GM19099 (cell line): ENCODE data around the gene DUSP21.

Experiments used
- POLR2A ChIP-seq: IDR thresholded peaks from 3 replicates; pipeline ENCODE4 v1.6.1; 2011; ENCODE audit warnings: low read depth; ENCODE audit not compliant: insufficient read length; ENCODE audit errors: extremely low read depth

The DUSP21 gene

DNA sequence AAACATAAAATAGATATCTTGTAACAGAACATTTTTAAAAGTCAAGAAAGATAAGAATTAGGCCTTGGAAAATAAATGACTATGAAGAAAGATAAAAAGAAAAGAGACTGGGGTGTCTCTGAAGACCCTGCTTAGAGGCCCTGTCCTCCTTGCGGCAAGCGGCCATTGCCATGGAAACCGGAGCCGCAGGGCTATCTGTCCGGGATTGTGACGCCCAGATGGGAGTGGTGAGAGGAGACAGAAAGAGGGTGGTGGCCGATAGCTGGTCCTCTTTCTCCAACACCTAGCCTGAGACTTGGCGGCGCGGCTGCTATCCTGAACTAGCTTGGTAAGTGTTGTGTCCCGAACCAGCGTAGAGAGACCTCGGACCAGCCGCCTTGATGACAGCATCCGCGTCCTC is at the start of gene DUSP21:
TSS of gene DUSP21 (plus strand) at position 269 of the 400 bp plus-strand sequence. CDS start at position 381, 112 bp downstream.
- TF ChIP-seq POLR2A = no peak

- TF ChIP-seq POLR2A = no peak
Observed at GRCh38 chrX:44795945-44796450, 47.8 kb upstream of the DUSP21 start.

DNA sequence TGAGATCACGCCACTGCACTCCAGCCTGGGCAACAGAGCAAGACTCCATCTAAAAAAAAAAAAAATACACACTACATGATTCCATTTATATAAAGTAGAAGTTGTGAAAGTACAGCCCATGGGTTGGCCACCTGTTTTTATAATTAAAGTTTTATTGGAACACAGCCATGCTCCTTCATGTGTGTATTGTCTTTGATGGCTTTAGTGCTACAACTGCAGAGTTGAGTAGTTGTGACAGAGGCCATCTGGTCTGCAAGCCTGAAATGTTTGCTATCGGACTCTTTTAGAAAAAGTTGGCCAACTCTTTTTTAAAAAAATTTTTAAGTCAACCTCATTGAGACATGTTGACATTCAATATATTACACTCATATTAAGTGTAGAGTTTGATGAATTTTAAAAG is 41.2 kb upstream of the DUSP21 start:
- TF ChIP-seq POLR2A = no peak

- TF ChIP-seq POLR2A = no peak
Observed at GRCh38 chrX:44815681-44816080, 28.1 kb upstream of the DUSP21 start.

- TF ChIP-seq POLR2A = no peak
Observed at GRCh38 chrX:44816367-44816766, 27.5 kb upstream of the DUSP21 start.

DNA sequence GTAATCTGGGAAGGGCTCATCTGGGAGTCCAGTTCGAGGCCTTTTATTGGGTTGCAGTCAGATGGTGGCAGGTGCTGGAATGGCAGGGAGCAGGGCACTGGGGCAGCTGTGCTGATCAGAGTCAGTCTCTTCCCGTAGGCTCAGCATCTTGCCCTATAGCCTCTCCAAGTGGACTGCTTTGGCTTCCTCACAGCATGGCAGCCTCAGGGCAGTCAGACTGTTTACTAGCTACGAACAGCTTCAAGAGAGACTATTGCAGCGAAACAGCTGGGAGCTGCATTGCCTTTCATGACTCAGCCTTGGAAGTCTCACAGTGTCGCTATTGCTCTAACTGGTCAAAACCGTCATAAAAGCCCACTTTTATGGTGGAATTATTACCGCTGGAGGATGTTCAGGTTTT is 26.8 kb upstream of the DUSP21 start:
- no peak for TF ChIP-seq POLR2A

DNA sequence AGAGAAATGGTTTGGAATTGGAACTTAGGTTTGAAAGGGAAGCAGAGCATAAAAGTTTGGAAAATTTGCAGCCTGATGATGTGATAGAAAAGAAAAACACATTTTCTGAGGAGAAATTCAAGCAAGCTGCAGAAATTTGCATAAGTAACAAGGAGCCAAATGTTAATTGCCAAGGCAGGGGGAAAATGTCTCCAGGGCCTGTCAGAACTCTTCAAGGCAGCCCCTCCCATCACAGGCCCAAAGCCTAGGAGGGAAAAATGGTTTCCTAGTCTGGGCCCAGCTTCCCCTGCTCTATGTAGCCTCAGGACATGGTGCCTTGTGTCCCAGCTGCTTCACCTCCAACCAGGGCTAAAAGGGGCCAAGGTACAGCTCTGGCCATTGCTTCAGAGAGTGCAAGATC is 21.2 kb upstream of the DUSP21 start:
- no peak for TF ChIP-seq POLR2A

DNA sequence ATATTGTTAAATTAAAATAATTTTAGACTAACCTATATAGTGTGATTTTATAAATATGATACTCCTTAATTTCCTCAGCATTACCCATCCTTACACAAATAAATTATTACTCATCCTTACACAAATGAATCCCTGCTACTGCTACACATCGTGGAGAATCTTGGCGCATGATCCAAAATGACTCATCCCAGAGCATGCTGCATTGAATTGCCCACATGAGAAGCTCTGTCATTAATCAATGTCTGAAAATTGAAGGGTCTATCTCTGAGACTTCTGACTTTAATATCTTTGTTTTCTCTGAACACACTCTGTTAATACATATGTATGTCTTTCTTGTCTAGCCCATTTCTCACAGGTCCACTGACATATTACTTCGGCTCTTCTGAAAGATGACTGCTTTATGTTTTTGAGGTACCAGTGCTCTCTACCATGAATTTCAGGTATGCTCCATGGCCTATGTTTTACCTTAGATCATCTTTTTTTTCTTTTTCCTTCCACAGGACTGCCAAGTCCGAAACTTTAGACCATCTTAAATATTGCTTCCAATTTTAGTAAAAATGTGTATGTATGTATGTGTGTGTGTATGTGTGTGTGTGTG is 15.7 kb upstream of the DUSP21 start:
- TF ChIP-seq POLR2A = no peak

- TF ChIP-seq POLR2A = no peak
Observed at GRCh38 chrX:44829832-44830231, 14.0 kb upstream of the DUSP21 start.

GRCh38 chrX:44842550-44843317 is 1.1 kb upstream of the DUSP21 start:
- TF ChIP-seq POLR2A = no peak

GRCh38 chrX:44843318-44843702 is 511 bp upstream of the DUSP21 start:
- TF ChIP-seq POLR2A = no peak

DNA sequence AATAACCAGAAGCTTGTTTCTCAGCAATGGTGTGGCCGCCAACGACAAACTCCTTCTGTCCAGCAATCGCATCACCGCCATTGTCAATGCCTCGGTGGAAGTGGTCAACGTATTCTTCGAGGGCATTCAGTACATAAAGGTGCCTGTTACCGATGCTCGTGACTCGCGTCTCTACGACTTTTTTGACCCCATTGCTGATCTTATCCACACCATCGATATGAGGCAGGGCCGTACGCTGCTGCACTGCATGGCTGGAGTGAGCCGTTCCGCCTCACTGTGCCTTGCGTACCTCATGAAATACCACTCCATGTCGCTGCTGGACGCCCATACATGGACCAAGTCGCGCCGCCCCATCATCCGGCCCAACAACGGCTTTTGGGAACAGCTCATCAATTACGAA is 383 bp downstream of the DUSP21 start:
- no peak for TF ChIP-seq POLR2A

GRCh38 chrX:44871114-44871645 is 27.4 kb downstream of the DUSP21 start:
- no peak for TF ChIP-seq POLR2A

DNA sequence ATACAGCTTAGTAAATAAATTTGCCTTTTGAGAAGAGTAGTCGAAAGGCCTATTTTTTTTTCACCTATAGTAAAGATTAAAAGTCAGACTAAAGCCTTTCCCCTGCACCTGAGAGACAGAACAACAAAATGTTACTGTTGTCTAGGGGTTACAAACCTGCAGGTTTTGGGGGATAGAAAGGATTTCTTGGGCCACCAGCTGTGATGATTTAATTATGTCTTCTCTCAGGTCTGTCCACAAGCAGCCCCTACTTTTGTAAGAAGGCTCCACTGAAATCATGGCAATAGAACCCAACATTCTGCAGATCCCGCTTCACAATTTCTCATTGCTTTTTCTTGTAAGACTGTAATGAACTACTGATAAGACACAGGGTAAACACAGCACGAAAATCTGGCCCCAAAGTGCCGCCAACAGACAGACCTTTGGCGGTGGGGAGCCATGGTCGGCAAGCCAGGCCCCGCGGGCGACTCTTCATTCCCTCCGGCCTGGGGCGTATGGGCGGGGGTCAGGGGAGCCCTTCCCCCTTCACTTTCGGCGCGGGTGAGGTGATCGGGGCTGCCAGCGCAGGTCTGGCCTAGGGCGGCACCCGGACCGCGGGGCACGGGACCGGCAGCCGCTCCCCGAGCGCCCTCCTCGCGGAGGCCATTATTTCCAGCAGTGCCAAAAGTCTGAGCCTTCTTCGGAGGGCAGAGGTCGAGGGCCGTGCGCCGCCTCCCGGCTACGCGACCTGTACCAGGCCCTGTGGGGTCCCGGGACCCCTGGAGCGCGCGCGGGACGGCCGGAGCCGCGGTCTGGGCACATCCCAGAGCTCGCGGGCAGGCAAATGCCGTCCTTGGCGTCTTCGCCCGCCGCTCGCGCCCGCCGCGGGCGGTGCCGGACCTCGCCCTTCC is 28.4 kb downstream of the DUSP21 start:
- no peak for TF ChIP-seq POLR2A

GRCh38 chrX:44872821-44873414 is 29.1 kb downstream of the DUSP21 start, which contains the start of gene KDM6A:
Gene KDM6A, plus strand, starts transcription at chrX:44873188. Its CDS starts 364 bp downstream, at chrX:44873552.
- TF ChIP-seq POLR2A = peak; percentile 64
